Esophagus muscularis mucosa (tissue), 4 donors: ENCODE data around the gene CCL15. TPM values are rescaled to one million over a fixed set of nuclear protein-coding genes. Genes with fewer than 3 reads are reported as not detected.

Experiments used
- DNase-seq: peaks from one replicate; pipeline ENCODE4 v3.0.0-alpha.2; 2017; ENCODE audit errors: extremely low spot score
- H3K27ac ChIP-seq, 4 donors: fragments of 200-600 bp; sonication (generic); replicated peaks in 1 of 4; 1 replicate in 3 of 4; 2 replicates in 1 of 4; pipeline ENCODE4 v1.5.1; 2016 to 2019; ENCODE audit warnings: mild to moderate bottlenecking in 1 of 4
- H3K27me3 ChIP-seq, 4 donors: fragments of 200-600 bp; sonication (generic); one replicate each; pipeline versions ENCODE4 v1.5.1 to v1.6.0; 2016 to 2019
- H3K36me3 ChIP-seq, 4 donors: fragments of 200-600 bp; sonication (generic); one replicate each; pipeline ENCODE4 v1.5.1; 2016 to 2019
- H3K4me1 ChIP-seq, 4 donors: fragments of 200-600 bp; sonication (generic); one replicate each; pipeline ENCODE4 v1.5.1; 2016 to 2019
- H3K4me3 ChIP-seq, 4 donors: fragments of 200-600 bp; sonication (generic); 1 replicate in 2 of 4; 2 replicates in 2 of 4; pipeline ENCODE4 v1.5.1; 2016 to 2019; ENCODE audit warnings: mild to moderate bottlenecking in 4 of 4, moderate library complexity in 1 of 4
- H3K9me3 ChIP-seq, 4 donors: fragments of 200-600 bp; sonication (generic); 1 replicate in 3 of 4; 2 replicates in 1 of 4; pipeline ENCODE4 v1.5.1; 2016 to 2019
- EP300 ChIP-seq: sonication (generic); formaldehyde crosslinking; IDR thresholded peaks from one replicate; pipeline ENCODE4 v1.6.1; 2017; ENCODE audit warnings: antibody characterized with exemption
- POLR2A ChIP-seq: fragments of 450-650 bp; IDR thresholded peaks from one replicate; pipeline ENCODE4 v1.6.1; 2017; ENCODE audit warnings: antibody characterized with exemption, moderate library complexity, mild to moderate bottlenecking, low read depth
- POLR2AphosphoS5 ChIP-seq, 2 donors: sonication (generic); formaldehyde crosslinking; IDR thresholded peaks; one replicate each; pipeline ENCODE4 v1.6.1; 2017; ENCODE audit warnings: antibody characterized with exemption in 2 of 2
- WGBS: methylation state at CpG from one replicate; pipeline ENCODE4 v1.1.5; 2018; 5-methylcytosine and 5-hydroxymethylcytosine counted together
- intact Hi-C: fragments of 100-400 bp; cut with DNase I; formaldehyde crosslinking; loops from one replicate; pipeline ENCODE4 v1.15.1; 2023
- total RNA-seq, 4 donors: library from RNA; depleted of rRNA; stranded (reverse); fragments of >200 nt; gene quantifications; one replicate each; pipeline versions ENCODE4 v1.1.0 to v1.2.1, GENCODE V29; 2016
- TF ChIP-seq, protein P1 (sequence below), 3 experiments: fragments of 200-600 bp in 2 of 3; fragments of 450-650 bp in 1 of 3; sonication (generic) in 2 of 3; IDR thresholded peaks; one replicate each; pipeline ENCODE4 v1.5.1; 2017 to 2019; ENCODE audit warnings: antibody characterized with exemption in 3 of 3, mild to moderate bottlenecking in 2 of 3, moderate library complexity in 1 of 3

Gene CCL15
- total RNA-seq, 4 donors from 2014 or later, result not detected

- DNase-seq, result no peak
- Histone ChIP-seq H3K4me1 (no peaks in the 10 kb centered on the region), H3K27me3 (peaks cover 0 to 9% (median 0%) of the 10 kb centered on the region in 4 donors), H3K4me3 (no peak overlapping the region), H3K9me3 (no peaks in the 10 kb centered on the region), H3K36me3 (no peaks in the 10 kb centered on the region), H3K27ac (no peak overlapping the region)
- 89% methylated on average over 2 of the region's 3 CpGs for WGBS
- intact Hi-C loops, result no loop called here
- no peak for TF ChIP-seq POLR2AphosphoS5 (IDR thresholded peaks at IDR 0.05)
- no peak for TF ChIP-seq EP300
- TF ChIP-seq POLR2A, result no peak
- TF ChIP-seq, protein P1, sequence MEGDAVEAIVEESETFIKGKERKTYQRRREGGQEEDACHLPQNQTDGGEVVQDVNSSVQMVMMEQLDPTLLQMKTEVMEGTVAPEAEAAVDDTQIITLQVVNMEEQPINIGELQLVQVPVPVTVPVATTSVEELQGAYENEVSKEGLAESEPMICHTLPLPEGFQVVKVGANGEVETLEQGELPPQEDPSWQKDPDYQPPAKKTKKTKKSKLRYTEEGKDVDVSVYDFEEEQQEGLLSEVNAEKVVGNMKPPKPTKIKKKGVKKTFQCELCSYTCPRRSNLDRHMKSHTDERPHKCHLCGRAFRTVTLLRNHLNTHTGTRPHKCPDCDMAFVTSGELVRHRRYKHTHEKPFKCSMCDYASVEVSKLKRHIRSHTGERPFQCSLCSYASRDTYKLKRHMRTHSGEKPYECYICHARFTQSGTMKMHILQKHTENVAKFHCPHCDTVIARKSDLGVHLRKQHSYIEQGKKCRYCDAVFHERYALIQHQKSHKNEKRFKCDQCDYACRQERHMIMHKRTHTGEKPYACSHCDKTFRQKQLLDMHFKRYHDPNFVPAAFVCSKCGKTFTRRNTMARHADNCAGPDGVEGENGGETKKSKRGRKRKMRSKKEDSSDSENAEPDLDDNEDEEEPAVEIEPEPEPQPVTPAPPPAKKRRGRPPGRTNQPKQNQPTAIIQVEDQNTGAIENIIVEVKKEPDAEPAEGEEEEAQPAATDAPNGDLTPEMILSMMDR (IDR thresholded peaks at IDR 0.05), result no peak
Measured at GRCh38 chr17:35982409-35983191, 18.8 kb downstream of the CCL15 start.

GRCh38 chr17:35981908-35982330 lies 19.4 kb downstream of the CCL15 start:
- H3K4me1 ChIP-seq, result no peaks in the 10 kb centered on the region
- no peaks in the 10 kb centered on the region for H3K36me3 ChIP-seq
- H3K4me3 ChIP-seq, result no peak overlapping the region
- H3K27me3 ChIP-seq, result peaks cover 0 to 9% (median 0%) of the 10 kb centered on the region in 4 donors
- WGBS, result 65% methylated on average over 4 of the region's 4 CpGs
- no peak for DNase-seq
- no peak overlapping the region for H3K27ac ChIP-seq
- H3K9me3 ChIP-seq, result no peaks in the 10 kb centered on the region
- intact Hi-C loops, result no loop called here
- TF ChIP-seq, protein P1 (IDR thresholded peaks at IDR 0.05), result no peak
- TF ChIP-seq EP300 (no peak), POLR2AphosphoS5 (IDR thresholded peaks at IDR 0.05) (no peak), POLR2A (no peak)

GRCh38 chr17:35981246-35981645 lies 20.1 kb downstream of the CCL15 start, which contains the start of gene CCL16:
TSS of gene CCL16 (minus strand) at chr17:35981497. CDS start at chr17:35981420, 77 bp downstream.
- intact Hi-C loops, result no loop called here
- Histone ChIP-seq H3K36me3 (no peaks in the 10 kb centered on the region), H3K27ac (no peak within 1 kb of the TSS), H3K9me3 (no peaks in the 10 kb centered on the region), H3K27me3 (peaks cover 0 to 9% (median 0%) of the 10 kb centered on the region in 4 donors), H3K4me1 (peaks cover 0 to 2% (median 1%) of the 10 kb centered on the region in 4 donors), H3K4me3 (no peak within 1 kb of the TSS)
- no peak for TF ChIP-seq POLR2A
- TF ChIP-seq, protein P1 (IDR thresholded peaks at IDR 0.05), result no peak
- TF ChIP-seq EP300, result no peak
- TF ChIP-seq POLR2AphosphoS5 (IDR thresholded peaks at IDR 0.05), result no peak
- WGBS, result 93% methylated on average over 12 of the region's 12 CpGs
- no peak for DNase-seq

GRCh38 chr17:35978346-35978745 lies 23.0 kb downstream of the CCL15 start:
- Histone ChIP-seq H3K27ac (no peak overlapping the region), H3K36me3 (no peaks in the 10 kb centered on the region), H3K4me3 (no peak overlapping the region), H3K4me1 (peaks cover 4 to 7% (median 6%) of the 10 kb centered on the region in 4 donors), H3K27me3 (peaks cover 0 to 9% (median 0%) of the 10 kb centered on the region in 4 donors), H3K9me3 (no peaks in the 10 kb centered on the region)
- no peak for DNase-seq
- no peak for TF ChIP-seq POLR2AphosphoS5 (IDR thresholded peaks at IDR 0.05)
- TF ChIP-seq, protein P1 (IDR thresholded peaks at IDR 0.05), result no peak
- TF ChIP-seq EP300, result no peak
- no peak for TF ChIP-seq POLR2A
- 65% methylated on average over 3 of the region's 3 CpGs for WGBS
- intact Hi-C loops, result loop anchor here (10.0 kb wide), 1 partner anchor 96 kb away; no protein-coding TSS in a partner anchor
